OCI-LY7 (cell line): ENCODE measurements around the gene EHD4. TPM values are rescaled to one million over a fixed set of nuclear protein-coding genes. Genes with fewer than 3 reads are reported as not detected.

ENCODE experiments used
- BruUV-seq: library from RNA; stranded (reverse); fragments of 400-500 nt; replicated peaks from 2 replicates; lab custom pipeline; 2021; lab: Mats Ljungman, UMichigan
- CTCF ChIA-PET: fragments of 300-600 bp; sonication (Branson Sonifier 250); formaldehyde crosslinking; loops from one replicate; lab custom pipeline; 2022; ENCODE audit warnings: antibody characterized with exemption; ENCODE audit not compliant: unreplicated experiment; lab: Charles Lee
- POLR2A ChIA-PET: fragments of 300-600 bp; sonication (Branson Sonifier 250); formaldehyde crosslinking; loops from one replicate; lab custom pipeline; 2022; ENCODE audit warnings: antibody characterized with exemption; lab: Charles Lee
- DNase-seq: peaks from one replicate; pipeline ENCODE4 v3.0.0-alpha.2; 2015; ENCODE audit warnings: low spot score
- H2AFZ ChIP-seq: fragments of 200-600 bp; sonication (generic), shearing (Covaris generic); 2 replicates; pipeline ENCODE4 v1.6.1; 2014; ENCODE audit warnings: mild to moderate bottlenecking, antibody characterized with exemption, low read length, moderate library complexity
- H3K27ac ChIP-seq: fragments of 200-600 bp; sonication (generic); 2 replicates; pipeline ENCODE4 v1.5.1; 2014; ENCODE audit warnings: mixed run types, low read depth, mild to moderate bottlenecking, moderate library complexity, low read length, inconsistent platforms; ENCODE audit not compliant: poor library complexity, severe bottlenecking
- H3K36me3 ChIP-seq: fragments of 200-600 bp; sonication (generic); 2 replicates; pipeline ENCODE4 v1.6.1; 2014; ENCODE audit warnings: mild to moderate bottlenecking, antibody characterized with exemption, low read length, moderate library complexity, mixed read lengths; ENCODE audit not compliant: insufficient read depth
- H3K4me1 ChIP-seq: fragments of 200-600 bp; sonication (generic); 2 replicates; pipeline ENCODE4 v1.5.1; 2014; ENCODE audit warnings: mild to moderate bottlenecking, low read length; ENCODE audit not compliant: insufficient read depth, poor library complexity, severe bottlenecking
- H3K4me2 ChIP-seq: fragments of 200-600 bp; sonication (generic); 2 replicates; pipeline ENCODE4 v1.6.1; 2014; ENCODE audit warnings: mild to moderate bottlenecking, low read length
- H3K4me3 ChIP-seq: fragments of 200-600 bp; sonication (generic); 2 replicates; pipeline ENCODE4 v1.5.1; 2014; ENCODE audit warnings: mild to moderate bottlenecking, low read depth, low read length; ENCODE audit not compliant: poor library complexity, severe bottlenecking
- H3K79me2 ChIP-seq: fragments of 200-600 bp; sonication (generic); 2 replicates; pipeline ENCODE4 v1.6.1; 2016; ENCODE audit warnings: low read depth, mild to moderate bottlenecking, low read length, moderate library complexity, mixed read lengths; ENCODE audit not compliant: insufficient read depth
- H3K9me2 ChIP-seq: fragments of 200-600 bp; sonication (generic); 2 replicates; pipeline ENCODE4 v1.6.1; 2016; ENCODE audit warnings: mild to moderate bottlenecking, low read length, mixed read lengths; ENCODE audit not compliant: insufficient read depth
- H3K9me3 ChIP-seq: fragments of 200-600 bp; sonication (generic); 2 replicates; pipeline ENCODE4 v1.6.1; 2014; ENCODE audit warnings: mild to moderate bottlenecking, mixed run types, low read length, mixed read lengths
- H4K20me1 ChIP-seq: fragments of 200-600 bp; sonication (generic); 2 replicates; pipeline ENCODE4 v1.6.1; 2014; ENCODE audit warnings: mild to moderate bottlenecking, antibody characterized with exemption, low read length, moderate library complexity, mixed read lengths; ENCODE audit not compliant: insufficient read depth
- CTCF ChIP-seq: fragments of 200-600 bp; sonication (generic); conservative IDR thresholded peaks from 2 replicates; pipeline ENCODE4 v1.5.1; 2014; ENCODE audit warnings: mild to moderate bottlenecking, antibody characterized with exemption, low read length, moderate library complexity, mixed read lengths
- EZH2phosphoT487 ChIP-seq: fragments of 200-600 bp; sonication (generic); IDR thresholded peaks from 2 replicates; pipeline ENCODE4 v1.6.1; 2018; ENCODE audit warnings: low read depth, borderline replicate concordance, mild to moderate bottlenecking, mixed run types, antibody characterized with exemption, low read length, moderate library complexity, mixed read lengths
- intact Hi-C: fragments of 100-400 bp; cut with micrococcal nuclease; formaldehyde crosslinking; loops from one replicate; pipeline ENCODE4 v1.10.0; 2022; ENCODE audit not compliant: unreplicated experiment
- total RNA-seq, 2 experiments: library from RNA; depleted of rRNA in 1 of 2; stranded (reverse); fragments of >200 nt in 1 of 2; shearing (Covaris generic) in 1 of 2; gene quantifications; 2 replicates each; pipeline ENCODE4 v1.2.3, GENCODE V29; 2014 to 2022

Gene EHD4
- total RNA-seq, 2 experiments from 2014 or later, result 13.5 to 19.4 TPM

- ChIA-PET POLR2A (interaction anchor here (0.7 kb wide), 1 partner anchor 45 kb away, joined by 3 read pairs; no protein-coding TSS in a partner anchor), CTCF (no interaction called here)
- H3K4me1 ChIP-seq, result no peaks in the 10 kb centered on the region
- no peak for DNase-seq
- no peak overlapping the region for H3K27ac ChIP-seq
- BruUV-seq, result no TSS peak
- no peaks in the 10 kb centered on the region for H3K9me3 ChIP-seq
- H3K9me2 ChIP-seq, result no peaks in the 10 kb centered on the region
- no peaks in the 10 kb centered on the region for H4K20me1 ChIP-seq
- no peaks in the 10 kb centered on the region for H3K36me3 ChIP-seq
- H3K4me3 ChIP-seq, result no peak overlapping the region
- intact Hi-C loops, result no loop called here
- TF ChIP-seq CTCF, result no peak
- TF ChIP-seq EZH2phosphoT487, result no peak
- H3K4me2 ChIP-seq, result no peak overlapping the region
- no peak overlapping the region for H2AFZ ChIP-seq
- no peaks in the 10 kb centered on the region for H3K79me2 ChIP-seq
Observed at GRCh38 chr15:41983221-41983620, 10.9 kb upstream of the EHD4 start.

GRCh38 chr15:41982133-41982930, 10.0 kb upstream of the EHD4 start:
- Histone ChIP-seq H4K20me1 (no peaks in the 10 kb centered on the region), H3K79me2 (no peaks in the 10 kb centered on the region), H3K4me3 (no peak overlapping the region), H3K9me2 (no peaks in the 10 kb centered on the region), H3K36me3 (no peaks in the 10 kb centered on the region), H3K9me3 (no peaks in the 10 kb centered on the region), H2AFZ (no peak overlapping the region), H3K27ac (no peak overlapping the region), H3K4me2 (no peak overlapping the region), H3K4me1 (no peaks in the 10 kb centered on the region)
- intact Hi-C loops, result no loop called here
- no TSS peak for BruUV-seq
- TF ChIP-seq EZH2phosphoT487 (no peak), CTCF (no peak)
- CTCF ChIA-PET, result interaction anchor here (0.6 kb wide), 1 partner anchor 110 kb away, joined by 3 read pairs; no protein-coding TSS in a partner anchor
- POLR2A ChIA-PET, result interaction anchor here (0.7 to 1.5 kb wide), 2 partner anchors 10 to 44 kb away, joined by 3 to 6 read pairs; partner anchors contain the start of gene EHD4
- DNase-seq, result no peak
